VCaP (cell line): ENCODE data around the gene PSMG3.

Source experiments
- H3K27ac ChIP-seq: fragments of 450-650 bp; 2 replicates; pipeline ENCODE4 v1.5.1; 2017
- TF ChIP-seq, protein P1 (sequence below): fragments of 450-650 bp; conservative IDR thresholded peaks from 2 replicates; pipeline ENCODE4 v1.5.1; 2017; ENCODE audit warnings: mild to moderate bottlenecking, moderate library complexity

PSMG3 gene

GRCh38 chr7:1609023-1609422 is 39.2 kb upstream of the PSMG3 start:
- TF ChIP-seq, protein P1, sequence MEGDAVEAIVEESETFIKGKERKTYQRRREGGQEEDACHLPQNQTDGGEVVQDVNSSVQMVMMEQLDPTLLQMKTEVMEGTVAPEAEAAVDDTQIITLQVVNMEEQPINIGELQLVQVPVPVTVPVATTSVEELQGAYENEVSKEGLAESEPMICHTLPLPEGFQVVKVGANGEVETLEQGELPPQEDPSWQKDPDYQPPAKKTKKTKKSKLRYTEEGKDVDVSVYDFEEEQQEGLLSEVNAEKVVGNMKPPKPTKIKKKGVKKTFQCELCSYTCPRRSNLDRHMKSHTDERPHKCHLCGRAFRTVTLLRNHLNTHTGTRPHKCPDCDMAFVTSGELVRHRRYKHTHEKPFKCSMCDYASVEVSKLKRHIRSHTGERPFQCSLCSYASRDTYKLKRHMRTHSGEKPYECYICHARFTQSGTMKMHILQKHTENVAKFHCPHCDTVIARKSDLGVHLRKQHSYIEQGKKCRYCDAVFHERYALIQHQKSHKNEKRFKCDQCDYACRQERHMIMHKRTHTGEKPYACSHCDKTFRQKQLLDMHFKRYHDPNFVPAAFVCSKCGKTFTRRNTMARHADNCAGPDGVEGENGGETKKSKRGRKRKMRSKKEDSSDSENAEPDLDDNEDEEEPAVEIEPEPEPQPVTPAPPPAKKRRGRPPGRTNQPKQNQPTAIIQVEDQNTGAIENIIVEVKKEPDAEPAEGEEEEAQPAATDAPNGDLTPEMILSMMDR: no peak
- H3K27ac ChIP-seq: no peak overlapping the region

- TF ChIP-seq, protein P1: no peak
Measured at GRCh38 chr7:1608318-1608717, 38.5 kb upstream of the PSMG3 start.

GRCh38 chr7:1607696-1608095 is 37.9 kb upstream of the PSMG3 start:
- H3K27ac ChIP-seq: no peak overlapping the region
- TF ChIP-seq, protein P1: no peak

More at GRCh38 chr7:1608318-1608717, 38.5 kb upstream of the PSMG3 start:
- H3K27ac ChIP-seq: no peak overlapping the region

DNA sequence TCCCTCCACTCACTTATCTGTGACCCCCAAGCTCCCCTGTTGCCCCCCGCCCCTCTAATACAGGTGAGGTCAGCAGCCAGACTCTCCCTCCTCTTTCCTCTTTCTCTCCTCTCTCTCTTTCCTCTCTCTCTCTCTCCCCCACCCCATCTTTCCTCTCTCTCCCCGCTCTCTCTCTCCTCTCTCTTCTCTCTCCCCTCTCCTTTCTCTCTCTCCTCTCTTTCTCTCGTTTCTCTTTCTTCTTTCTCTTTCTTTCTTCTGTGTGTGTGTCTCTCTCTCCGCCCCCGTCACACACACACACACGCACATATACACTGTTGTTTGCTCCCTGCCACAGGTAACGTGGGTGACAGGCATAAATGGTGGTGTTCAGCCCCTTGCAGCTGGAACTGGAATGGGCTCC is 37.2 kb upstream of the PSMG3 start:
- H3K27ac ChIP-seq: no peak overlapping the region
- TF ChIP-seq, protein P1: no peak

DNA sequence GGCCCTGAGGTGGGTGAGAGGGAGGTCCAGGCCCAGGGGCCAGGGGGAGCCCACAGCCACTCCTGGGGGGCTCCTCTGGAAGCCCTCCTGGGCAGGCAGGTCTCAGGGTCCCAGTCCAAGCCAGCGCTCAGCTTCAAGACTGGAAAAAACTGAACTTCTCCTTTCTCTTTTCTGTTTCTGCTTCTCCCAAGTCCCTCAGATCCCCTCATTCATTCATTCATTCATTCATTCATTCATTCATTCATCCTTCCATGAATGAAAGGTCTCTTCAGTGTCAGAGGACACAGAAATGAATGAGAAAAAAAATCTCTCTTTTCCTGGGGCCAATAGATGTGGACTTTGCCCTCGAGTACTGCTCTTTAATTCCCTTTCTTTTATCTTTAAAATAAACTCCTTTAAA is 34.6 kb upstream of the PSMG3 start:
- TF ChIP-seq, protein P1: no peak
- no peak overlapping the region for H3K27ac ChIP-seq

DNA sequence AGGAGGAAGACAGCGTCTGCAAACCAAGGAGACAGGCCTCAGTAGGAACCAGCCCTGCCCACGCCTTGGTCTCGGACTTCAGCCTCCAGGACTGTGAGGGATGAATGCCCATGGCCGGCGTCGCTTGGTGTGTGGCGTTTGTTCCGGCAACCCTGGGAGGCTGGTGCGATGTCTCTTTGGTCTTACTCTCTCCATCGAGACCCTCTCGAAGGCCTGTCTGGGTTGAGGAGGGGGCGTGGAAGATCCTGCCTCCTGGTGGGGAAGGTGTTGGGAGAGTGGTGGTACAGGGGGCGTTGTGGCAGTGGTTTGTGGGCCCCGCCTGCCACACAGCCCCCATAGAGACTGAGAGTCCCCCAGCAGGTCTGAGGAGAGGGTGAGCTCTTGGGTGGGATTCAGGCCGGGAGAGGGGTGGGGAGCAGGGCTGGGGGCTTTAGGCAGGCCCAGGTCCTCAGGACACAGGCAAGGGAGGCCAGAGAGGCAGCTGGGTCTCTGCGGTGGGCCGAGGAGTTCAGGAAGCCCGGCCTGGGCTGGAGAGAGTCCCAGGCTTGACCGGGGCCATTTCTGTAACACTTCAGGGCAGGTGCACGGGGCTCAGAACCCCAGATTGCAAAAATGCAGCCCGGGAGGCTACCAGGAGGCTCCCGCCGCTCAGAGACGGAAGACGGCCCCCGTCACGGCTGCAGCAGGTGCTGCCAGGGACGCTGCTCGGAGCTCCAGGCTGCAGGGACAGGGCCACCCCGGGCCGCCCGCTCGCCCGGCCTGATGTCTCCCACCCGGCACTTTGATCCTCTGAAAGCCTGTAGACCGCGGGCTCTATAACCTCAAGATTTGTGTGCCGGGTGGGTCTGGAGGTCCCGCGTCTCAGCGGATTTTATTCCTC is 33.8 kb upstream of the PSMG3 start:
- H3K27ac ChIP-seq: no peak overlapping the region
- TF ChIP-seq, protein P1: no peak

- no peak overlapping the region for H3K27ac ChIP-seq
- TF ChIP-seq, protein P1: no peak
Measured at GRCh38 chr7:1602386-1602785, 32.6 kb upstream of the PSMG3 start.
